Smooth muscle cell (in vitro differentiated cells): ENCODE measurements around the gene CMTM6. TPM values are rescaled to one million over a fixed set of nuclear protein-coding genes. Genes with fewer than 3 reads are reported as not detected.

Experiments used
- DNase-seq: peaks from one replicate; lab custom pipeline; 2025; ENCODE audit not compliant: unreplicated experiment; lab: John Stamatoyannopoulos, UW
- H2AFZ ChIP-seq: fragments of 200-600 bp; sonication (generic); 2 replicates; pipeline ENCODE4 v1.6.0; 2016; ENCODE audit warnings: antibody characterized with exemption, low read depth, mild to moderate bottlenecking
- H3F3A ChIP-seq: fragments of 200-600 bp; sonication (generic); 2 replicates; pipeline ENCODE4 v1.6.0; 2017; ENCODE audit warnings: antibody characterized with exemption, low read depth
- H3K27ac ChIP-seq: fragments of 200-600 bp; sonication (generic); 2 replicates; pipeline ENCODE4 v1.5.1; 2016; ENCODE audit warnings: low read depth, mild to moderate bottlenecking
- H3K27me3 ChIP-seq: fragments of 200-600 bp; sonication (generic); 2 replicates; pipeline ENCODE4 v1.6.1; 2016; ENCODE audit warnings: low read depth, mild to moderate bottlenecking
- H3K36me3 ChIP-seq: fragments of 200-600 bp; sonication (generic); 2 replicates; pipeline ENCODE4 v1.5.1; 2016; ENCODE audit warnings: low read depth
- H3K4me1 ChIP-seq: fragments of 200-600 bp; sonication (generic); 2 replicates; pipeline ENCODE4 v1.5.1; 2016; ENCODE audit warnings: low read depth
- H3K4me2 ChIP-seq: fragments of 200-600 bp; sonication (generic); 2 replicates; pipeline ENCODE4 v1.6.0; 2016; ENCODE audit warnings: mild to moderate bottlenecking
- H3K4me3 ChIP-seq: fragments of 200-600 bp; sonication (generic); 2 replicates; pipeline ENCODE4 v1.5.1; 2016; ENCODE audit warnings: mild to moderate bottlenecking
- H3K79me2 ChIP-seq: fragments of 200-600 bp; sonication (generic); 2 replicates; pipeline ENCODE4 v1.6.0; 2016; ENCODE audit warnings: low read depth, mild to moderate bottlenecking
- H3K9ac ChIP-seq: fragments of 200-600 bp; sonication (generic); 2 replicates; pipeline ENCODE4 v1.6.0; 2016; ENCODE audit warnings: low read depth
- H3K9me3 ChIP-seq: fragments of 200-600 bp; sonication (generic); replicated peaks from 2 replicates; pipeline ENCODE4 v1.5.1; 2016; ENCODE audit warnings: low read depth
- H4K20me1 ChIP-seq: fragments of 200-600 bp; sonication (generic); 2 replicates; pipeline ENCODE4 v1.6.0; 2016; ENCODE audit warnings: low read depth
- WGBS: methylation state at CpG from one replicate; pipeline ENCODE4 v1.1.7; 2016; ENCODE audit warnings: low lambda C conversion rate; 5-methylcytosine and 5-hydroxymethylcytosine counted together
- polyA plus RNA-seq: library from polyadenylated mRNA; unstranded; fragments of >200 nt; fragmentation: Nextera tagmentation; extraction: Ambion mirVana; gene quantifications from 2 replicates; pipeline ENCODE4 v1.2.1, GENCODE V29; 2016
- total RNA-seq: library from RNA; depleted of rRNA; stranded (reverse); fragments of >200 nt; gene quantifications from 2 replicates; pipeline ENCODE4 v1.2.3, GENCODE V29; 2014
- TF ChIP-seq, protein P1 (sequence below): fragments of 200-600 bp; sonication (generic); IDR thresholded peaks from 2 replicates; pipeline ENCODE4 v1.5.1; 2017; ENCODE audit warnings: borderline replicate concordance, mild to moderate bottlenecking, antibody characterized with exemption; ENCODE audit not compliant: insufficient read depth, poor library complexity, severe bottlenecking

CMTM6 gene
- total and polyA plus RNA-seq, 2 experiments from 2014 or later: 110 to 148 TPM

DNA sequence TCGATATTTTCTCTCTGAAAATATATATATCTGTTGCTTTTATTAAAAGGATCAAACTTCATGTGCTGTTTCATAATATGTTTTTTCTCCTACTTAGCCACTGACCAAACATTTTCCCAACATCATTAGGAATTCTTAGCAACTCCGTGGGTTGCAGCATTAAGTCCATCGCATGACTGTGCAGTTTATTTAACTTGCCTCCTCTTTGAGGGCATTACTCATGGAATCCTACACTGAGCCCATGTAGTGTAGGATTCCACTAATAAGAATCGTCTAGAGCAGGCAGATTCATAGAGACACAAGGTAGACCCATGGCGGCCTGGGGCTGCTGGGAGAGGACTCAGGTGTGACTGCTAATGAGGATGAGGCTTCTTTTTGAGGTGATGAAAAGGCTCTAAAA lies 49.3 kb downstream of the CMTM6 start:
- H2AFZ ChIP-seq: no peak overlapping the region
- H4K20me1 ChIP-seq: no peaks in the 10 kb centered on the region
- TF ChIP-seq, protein P1, sequence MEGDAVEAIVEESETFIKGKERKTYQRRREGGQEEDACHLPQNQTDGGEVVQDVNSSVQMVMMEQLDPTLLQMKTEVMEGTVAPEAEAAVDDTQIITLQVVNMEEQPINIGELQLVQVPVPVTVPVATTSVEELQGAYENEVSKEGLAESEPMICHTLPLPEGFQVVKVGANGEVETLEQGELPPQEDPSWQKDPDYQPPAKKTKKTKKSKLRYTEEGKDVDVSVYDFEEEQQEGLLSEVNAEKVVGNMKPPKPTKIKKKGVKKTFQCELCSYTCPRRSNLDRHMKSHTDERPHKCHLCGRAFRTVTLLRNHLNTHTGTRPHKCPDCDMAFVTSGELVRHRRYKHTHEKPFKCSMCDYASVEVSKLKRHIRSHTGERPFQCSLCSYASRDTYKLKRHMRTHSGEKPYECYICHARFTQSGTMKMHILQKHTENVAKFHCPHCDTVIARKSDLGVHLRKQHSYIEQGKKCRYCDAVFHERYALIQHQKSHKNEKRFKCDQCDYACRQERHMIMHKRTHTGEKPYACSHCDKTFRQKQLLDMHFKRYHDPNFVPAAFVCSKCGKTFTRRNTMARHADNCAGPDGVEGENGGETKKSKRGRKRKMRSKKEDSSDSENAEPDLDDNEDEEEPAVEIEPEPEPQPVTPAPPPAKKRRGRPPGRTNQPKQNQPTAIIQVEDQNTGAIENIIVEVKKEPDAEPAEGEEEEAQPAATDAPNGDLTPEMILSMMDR: no peak
- H3K27me3 ChIP-seq: no peaks in the 10 kb centered on the region
- peaks cover 3% of the 10 kb centered on the region for H3K4me1 ChIP-seq
- DNase-seq: no peak
- H3F3A ChIP-seq: no peaks in the 10 kb centered on the region
- 53% methylated on average over 5 of the region's 5 CpGs for WGBS
- no peaks in the 10 kb centered on the region for H3K79me2 ChIP-seq
- no peaks in the 10 kb centered on the region for H3K36me3 ChIP-seq
- no peak overlapping the region for H3K4me3 ChIP-seq
- peak overlapping the region; percentile 62 for H3K27ac ChIP-seq
- H3K9ac ChIP-seq: no peak overlapping the region
- H3K9me3 ChIP-seq: no peaks in the 10 kb centered on the region
- no peak overlapping the region for H3K4me2 ChIP-seq

DNA sequence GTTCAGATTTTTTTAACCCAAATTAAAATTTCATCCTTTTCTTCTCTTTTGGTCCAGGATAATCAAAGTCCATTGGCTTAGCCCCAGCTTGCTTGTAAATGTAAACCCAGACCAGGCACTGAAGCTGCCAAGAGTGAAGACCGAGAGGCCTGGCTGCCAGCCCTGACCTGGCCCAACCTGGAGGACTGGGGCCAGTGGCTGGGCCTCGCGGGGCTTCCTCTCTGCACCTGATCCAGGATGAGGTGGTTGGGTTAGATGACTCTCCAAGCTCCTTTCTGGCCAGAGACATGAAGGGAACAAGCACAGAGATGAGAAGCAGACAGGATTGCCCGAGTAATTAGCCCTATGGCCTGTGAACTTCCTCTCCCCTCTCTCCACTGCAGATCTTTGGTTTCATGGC lies 50.6 kb downstream of the CMTM6 start:
- Histone ChIP-seq H3K4me3 (no peak overlapping the region), H3K4me2 (no peak overlapping the region), H3K36me3 (no peaks in the 10 kb centered on the region), H2AFZ (no peak overlapping the region), H3K9ac (no peak overlapping the region), H4K20me1 (no peaks in the 10 kb centered on the region), H3K9me3 (no peaks in the 10 kb centered on the region), H3K27me3 (no peaks in the 10 kb centered on the region), H3F3A (no peaks in the 10 kb centered on the region), H3K4me1 (peaks cover 10% of the 10 kb centered on the region), H3K27ac (no peak overlapping the region), H3K79me2 (no peaks in the 10 kb centered on the region)
- 95% methylated on average over 4 of the region's 4 CpGs for WGBS
- DNase-seq: no peak
- TF ChIP-seq, protein P1: no peak

- no peaks in the 10 kb centered on the region for H3F3A ChIP-seq
- H3K9me3 ChIP-seq: no peaks in the 10 kb centered on the region
- no peaks in the 10 kb centered on the region for H4K20me1 ChIP-seq
- H3K36me3 ChIP-seq: no peaks in the 10 kb centered on the region
- no peak overlapping the region for H3K4me2 ChIP-seq
- TF ChIP-seq, protein P1: no peak
- H3K27ac ChIP-seq: no peak overlapping the region
- DNase-seq: no peak
- no peak overlapping the region for H3K4me3 ChIP-seq
- no peaks in the 10 kb centered on the region for H3K27me3 ChIP-seq
- 88% methylated on average over 12 of the region's 12 CpGs for WGBS
- H3K9ac ChIP-seq: no peak overlapping the region
- no peaks in the 10 kb centered on the region for H3K79me2 ChIP-seq
- H3K4me1 ChIP-seq: peaks cover 10% of the 10 kb centered on the region
- no peak overlapping the region for H2AFZ ChIP-seq
These were observed 51.5 kb downstream of the CMTM6 start for GRCh38 chr3:32450992-32451659.

GRCh38 chr3:32450426-32450825 lies 52.2 kb downstream of the CMTM6 start:
- TF ChIP-seq, protein P1: no peak
- DNase-seq: no peak
- WGBS: 97% methylated on average over 2 of the region's 2 CpGs
- H4K20me1 ChIP-seq: no peaks in the 10 kb centered on the region
- no peak overlapping the region for H3K9ac ChIP-seq
- no peaks in the 10 kb centered on the region for H3K9me3 ChIP-seq
- H3K79me2 ChIP-seq: no peaks in the 10 kb centered on the region
- H3K4me3 ChIP-seq: no peak overlapping the region
- H3K4me2 ChIP-seq: no peak overlapping the region
- peaks cover 10% of the 10 kb centered on the region for H3K4me1 ChIP-seq
- no peak overlapping the region for H2AFZ ChIP-seq
- H3K27me3 ChIP-seq: no peaks in the 10 kb centered on the region
- H3F3A ChIP-seq: no peaks in the 10 kb centered on the region
- no peak overlapping the region for H3K27ac ChIP-seq
- no peaks in the 10 kb centered on the region for H3K36me3 ChIP-seq
